Measurements from ENCODE around the gene IGDCC3.

DNA sequence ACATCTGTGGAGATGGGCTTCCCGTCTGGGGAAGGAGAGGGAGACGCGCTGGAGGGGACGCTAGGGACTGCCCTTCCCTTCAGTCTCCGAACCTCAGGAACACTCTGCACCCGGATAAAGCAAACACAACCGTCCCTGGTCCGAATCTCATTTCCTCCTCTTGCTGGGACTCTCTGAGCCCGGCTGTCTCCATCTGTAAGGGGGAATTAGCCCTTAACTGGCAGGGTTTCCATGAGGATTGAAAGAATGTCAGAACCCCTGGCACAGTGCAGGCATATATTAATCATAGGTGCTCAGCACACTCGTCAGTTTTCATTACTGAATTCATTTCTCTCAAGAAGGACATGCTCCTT lies 19.1 kb upstream of the IGDCC3 start:
- TF ChIP-seq, protein P1, sequence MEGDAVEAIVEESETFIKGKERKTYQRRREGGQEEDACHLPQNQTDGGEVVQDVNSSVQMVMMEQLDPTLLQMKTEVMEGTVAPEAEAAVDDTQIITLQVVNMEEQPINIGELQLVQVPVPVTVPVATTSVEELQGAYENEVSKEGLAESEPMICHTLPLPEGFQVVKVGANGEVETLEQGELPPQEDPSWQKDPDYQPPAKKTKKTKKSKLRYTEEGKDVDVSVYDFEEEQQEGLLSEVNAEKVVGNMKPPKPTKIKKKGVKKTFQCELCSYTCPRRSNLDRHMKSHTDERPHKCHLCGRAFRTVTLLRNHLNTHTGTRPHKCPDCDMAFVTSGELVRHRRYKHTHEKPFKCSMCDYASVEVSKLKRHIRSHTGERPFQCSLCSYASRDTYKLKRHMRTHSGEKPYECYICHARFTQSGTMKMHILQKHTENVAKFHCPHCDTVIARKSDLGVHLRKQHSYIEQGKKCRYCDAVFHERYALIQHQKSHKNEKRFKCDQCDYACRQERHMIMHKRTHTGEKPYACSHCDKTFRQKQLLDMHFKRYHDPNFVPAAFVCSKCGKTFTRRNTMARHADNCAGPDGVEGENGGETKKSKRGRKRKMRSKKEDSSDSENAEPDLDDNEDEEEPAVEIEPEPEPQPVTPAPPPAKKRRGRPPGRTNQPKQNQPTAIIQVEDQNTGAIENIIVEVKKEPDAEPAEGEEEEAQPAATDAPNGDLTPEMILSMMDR (IDR thresholded peaks at IDR 0.05) = no peak
- no peak for TF ChIP-seq POLR2A (IDR thresholded peaks at IDR 0.05)

All from testis (tissue), 2 donors.